GM13977 (cell line): ENCODE results near the gene HLA-G.
"Not testable (repeated sequence)": the region's sequence is repeated elsewhere in the genome, so short reads cannot be mapped to it uniquely, and the experiment has no call there.

ENCODE experiments used
- DNase-seq: peaks from one replicate; pipeline ENCODE4 v3.0.0; 2012; ENCODE audit warnings: low spot score
- in situ Hi-C: fragments of 300-500 bp; cut with MboI; formaldehyde crosslinking; loops from one replicate; pipeline ENCODE4 v1.12.0; 2022; ENCODE audit warnings: low sequenced_read_pairs, low pct_unique_long_range_greater_than_20kb, mixed read lengths, inconsistent platforms; ENCODE audit not compliant: unreplicated experiment
- TF ChIP-seq, protein P1 (sequence below): IDR thresholded peaks from 2 replicates; pipeline ENCODE4 v1.5.1; 2012; ENCODE audit warnings: mild to moderate bottlenecking, control low read depth; ENCODE audit not compliant: insufficient read depth; ENCODE audit errors: extremely low read depth, missing control alignments

Gene HLA-G

DNA sequence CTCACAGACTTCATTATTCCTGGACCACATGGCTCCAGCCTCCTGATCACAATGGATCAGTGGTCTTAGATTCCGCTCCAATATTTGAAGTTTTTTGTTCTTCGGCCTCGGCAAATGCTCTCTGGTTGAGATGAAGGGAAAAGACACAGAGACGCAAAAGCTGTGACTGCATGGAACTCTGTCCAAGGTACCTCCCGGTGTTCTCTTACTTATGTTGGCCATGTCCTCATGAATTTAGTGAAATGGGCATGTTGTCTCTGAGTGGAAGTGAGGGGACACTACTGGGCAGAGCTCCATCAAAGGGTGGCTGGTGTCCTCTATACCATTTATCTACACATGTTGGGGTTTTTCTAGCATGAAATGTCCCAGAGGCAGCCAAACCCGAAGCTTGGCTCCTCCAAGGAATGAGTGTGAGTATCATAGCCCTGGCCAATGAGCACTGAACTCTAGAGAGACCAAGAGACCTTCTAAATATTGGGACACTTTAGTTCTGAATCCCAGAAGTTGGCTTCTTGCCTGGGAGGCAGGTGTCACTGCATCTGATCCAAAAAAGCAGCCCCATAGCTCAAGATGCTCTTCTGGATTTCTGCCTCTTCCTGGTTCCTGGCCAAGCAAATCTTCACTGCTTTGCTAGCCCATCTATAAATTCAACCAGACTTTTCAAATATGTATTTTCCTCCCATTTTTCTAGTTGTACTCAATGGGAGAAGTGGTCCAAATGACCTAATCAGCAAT is 34.1 kb downstream of the HLA-G start:
- TF ChIP-seq, protein P1, sequence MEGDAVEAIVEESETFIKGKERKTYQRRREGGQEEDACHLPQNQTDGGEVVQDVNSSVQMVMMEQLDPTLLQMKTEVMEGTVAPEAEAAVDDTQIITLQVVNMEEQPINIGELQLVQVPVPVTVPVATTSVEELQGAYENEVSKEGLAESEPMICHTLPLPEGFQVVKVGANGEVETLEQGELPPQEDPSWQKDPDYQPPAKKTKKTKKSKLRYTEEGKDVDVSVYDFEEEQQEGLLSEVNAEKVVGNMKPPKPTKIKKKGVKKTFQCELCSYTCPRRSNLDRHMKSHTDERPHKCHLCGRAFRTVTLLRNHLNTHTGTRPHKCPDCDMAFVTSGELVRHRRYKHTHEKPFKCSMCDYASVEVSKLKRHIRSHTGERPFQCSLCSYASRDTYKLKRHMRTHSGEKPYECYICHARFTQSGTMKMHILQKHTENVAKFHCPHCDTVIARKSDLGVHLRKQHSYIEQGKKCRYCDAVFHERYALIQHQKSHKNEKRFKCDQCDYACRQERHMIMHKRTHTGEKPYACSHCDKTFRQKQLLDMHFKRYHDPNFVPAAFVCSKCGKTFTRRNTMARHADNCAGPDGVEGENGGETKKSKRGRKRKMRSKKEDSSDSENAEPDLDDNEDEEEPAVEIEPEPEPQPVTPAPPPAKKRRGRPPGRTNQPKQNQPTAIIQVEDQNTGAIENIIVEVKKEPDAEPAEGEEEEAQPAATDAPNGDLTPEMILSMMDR = no peak
- in situ Hi-C loops = no loop called here
- DNase-seq = no peak

DNA sequence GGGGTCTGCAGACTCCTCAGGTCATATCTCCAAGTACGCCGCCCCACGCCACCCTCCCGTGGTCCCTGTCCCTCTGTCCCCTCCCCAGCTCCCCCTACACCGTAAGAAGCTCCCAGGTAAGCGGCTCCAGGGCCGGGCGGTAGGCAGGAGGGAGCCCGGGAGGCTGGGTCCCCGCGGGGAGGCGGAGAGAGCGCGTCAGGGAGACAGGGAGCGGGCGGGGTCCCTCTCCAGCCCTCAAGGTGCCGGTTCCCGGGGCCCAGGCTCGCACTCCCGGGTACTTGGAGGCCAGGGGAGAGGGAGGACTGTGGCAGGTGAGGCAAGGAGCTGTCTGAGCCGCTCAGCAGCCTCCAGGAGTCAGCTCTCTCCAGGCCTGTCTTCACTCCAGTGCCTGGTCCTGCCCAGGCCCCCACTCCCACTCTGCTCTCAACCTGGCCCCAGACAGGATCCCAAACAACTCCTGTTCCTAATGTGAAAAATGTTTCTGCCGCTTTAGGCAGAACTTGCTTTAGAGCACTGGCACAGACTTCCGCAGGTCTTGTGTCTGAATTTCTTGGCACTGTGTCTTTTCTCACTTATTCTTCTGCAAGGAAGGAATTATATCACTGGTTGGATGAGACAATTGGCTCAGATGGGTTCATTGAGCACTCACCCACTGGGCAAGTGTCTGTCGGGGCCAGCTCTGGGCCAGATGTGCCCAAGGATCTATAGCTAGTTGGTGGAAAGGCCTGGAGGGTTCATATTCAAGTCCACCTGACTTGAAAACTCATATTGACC is 36.6 kb downstream of the HLA-G start:
- no peak for DNase-seq
- in situ Hi-C loops = no loop called here
- TF ChIP-seq, protein P1 = no peak

GRCh38 chr6:29865631-29866030 is 38.0 kb downstream of the HLA-G start:
- in situ Hi-C loops = no loop called here
- TF ChIP-seq, protein P1 = no peak
- DNase-seq = no peak

- in situ Hi-C loops = no loop called here
- TF ChIP-seq, protein P1 = no peak
- DNase-seq = no peak
Measured at GRCh38 chr6:29870104-29870503, 42.5 kb downstream of the HLA-G start.

DNA sequence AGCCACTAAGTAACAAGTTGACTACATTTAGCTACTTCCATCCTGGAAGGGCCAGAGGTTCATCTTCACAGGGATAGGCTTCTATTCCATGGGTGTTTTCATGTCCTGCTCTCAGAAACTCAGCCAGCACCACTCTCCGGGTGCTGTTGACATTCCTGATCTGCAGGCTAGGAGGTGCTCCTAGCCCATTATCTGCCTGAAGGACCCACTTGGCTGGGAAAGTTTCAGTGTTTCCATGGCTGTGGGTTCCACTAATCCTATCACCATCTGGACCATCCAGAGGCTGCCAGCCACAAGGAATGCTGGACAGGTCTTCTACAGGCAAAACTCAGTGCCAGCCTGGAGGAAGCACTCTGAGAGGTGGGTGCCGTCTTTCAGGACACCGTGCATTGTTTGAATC is 45.2 kb downstream of the HLA-G start:
- in situ Hi-C loops = no loop called here
- TF ChIP-seq, protein P1 = no peak
- DNase-seq = no peak

DNA sequence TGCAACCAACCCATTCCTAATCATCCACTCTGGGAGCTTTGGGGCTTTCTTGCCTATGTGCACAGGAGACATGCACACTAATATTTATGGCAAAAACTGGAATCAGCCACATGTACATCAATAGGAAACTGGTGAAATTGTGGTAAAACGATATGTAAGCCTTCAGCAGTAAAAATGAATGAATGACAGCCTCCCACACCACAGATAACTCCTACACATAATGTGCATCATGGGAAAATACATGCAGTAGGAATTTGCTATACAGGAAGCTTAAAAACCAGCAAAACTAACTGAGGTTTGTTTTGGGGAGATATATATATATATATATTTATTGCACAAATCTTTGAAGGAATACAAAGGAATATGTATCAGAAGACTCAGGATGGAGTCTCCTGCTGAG is 47.6 kb downstream of the HLA-G start:
- no peak for DNase-seq
- TF ChIP-seq, protein P1 = no peak
- in situ Hi-C loops = no loop called here

GRCh38 chr6:29875734-29876133 is 48.1 kb downstream of the HLA-G start:
- DNase-seq = not testable (repeated sequence)

More at GRCh38 chr6:29875734-29876133, 48.1 kb downstream of the HLA-G start:
- in situ Hi-C loops = not testable (repeated sequence)
